Epithelial cell of prostate (primary cell): Measurements from ENCODE around the gene BCL2.

ENCODE experiments used
- DNase-seq: peaks from one replicate; pipeline ENCODE4 v3.0.0-alpha.2; 2011; ENCODE audit warnings: low read depth, low spot score
- H3K27ac ChIP-seq: fragments of 450-650 bp; 2 replicates; pipeline ENCODE4 v1.5.1; 2017; ENCODE audit warnings: mild to moderate bottlenecking

Gene BCL2

GRCh38 chr18:63082366-63083019, 237.1 kb downstream of the BCL2 start:
- no peak for DNase-seq
- H3K27ac ChIP-seq, result no peak overlapping the region

- DNase-seq, result no peak
- no peak overlapping the region for H3K27ac ChIP-seq
Observed at GRCh38 chr18:63079114-63079513, 240.5 kb downstream of the BCL2 start.

- no peak for DNase-seq
- H3K27ac ChIP-seq, result no peak overlapping the region
Observed at GRCh38 chr18:63078471-63078870, 241.1 kb downstream of the BCL2 start.

GRCh38 chr18:63074981-63075404, 244.6 kb downstream of the BCL2 start:
- peak overlapping the region; percentile 29 for H3K27ac ChIP-seq

GRCh38 chr18:63073481-63073880, 246.1 kb downstream of the BCL2 start:
- H3K27ac ChIP-seq, result no peak overlapping the region
- DNase-seq, result no peak

More at GRCh38 chr18:63074981-63075404, 244.6 kb downstream of the BCL2 start:
- peak; percentile 22 for DNase-seq
